Esophagus muscularis mucosa (tissue), 3 donors: ENCODE measurements around the gene CLCN6.

Experiments
- POLR2A ChIP-seq: fragments of 450-650 bp; IDR thresholded peaks from one replicate; pipeline ENCODE4 v1.6.1; 2017; ENCODE audit warnings: antibody characterized with exemption, moderate library complexity, mild to moderate bottlenecking, low read depth
- POLR2AphosphoS5 ChIP-seq, 2 donors: sonication (generic); formaldehyde crosslinking; IDR thresholded peaks; one replicate each; pipeline ENCODE4 v1.6.1; 2017; ENCODE audit warnings: antibody characterized with exemption in 2 of 2
- TF ChIP-seq, protein P1 (sequence below), 3 experiments: fragments of 200-600 bp in 2 of 3; fragments of 450-650 bp in 1 of 3; sonication (generic) in 2 of 3; IDR thresholded peaks; one replicate each; pipeline ENCODE4 v1.5.1; 2017 to 2019; ENCODE audit warnings: antibody characterized with exemption in 3 of 3, mild to moderate bottlenecking in 2 of 3, moderate library complexity in 1 of 3

DNA sequence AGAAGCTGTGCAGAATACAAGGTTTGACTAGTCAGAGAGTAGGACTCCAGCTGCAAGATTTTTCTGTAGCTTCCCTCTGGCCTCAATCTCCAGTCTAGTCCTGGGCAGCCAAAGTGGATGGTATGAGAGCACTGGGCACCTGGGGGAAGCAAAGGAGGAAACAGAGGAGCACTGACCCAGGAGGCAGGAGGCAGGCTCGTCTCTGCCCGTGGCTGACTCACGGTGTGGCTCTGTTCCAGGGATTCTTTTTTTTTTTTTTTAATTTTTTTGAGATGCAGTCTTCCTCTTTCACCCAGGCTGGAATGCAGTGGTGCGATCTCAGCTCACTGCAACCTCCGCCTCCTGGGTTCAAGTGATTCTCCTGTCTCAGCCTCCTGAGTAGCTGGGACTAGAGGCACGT is 56.9 kb downstream of the CLCN6 start:
- TF ChIP-seq, protein P1, sequence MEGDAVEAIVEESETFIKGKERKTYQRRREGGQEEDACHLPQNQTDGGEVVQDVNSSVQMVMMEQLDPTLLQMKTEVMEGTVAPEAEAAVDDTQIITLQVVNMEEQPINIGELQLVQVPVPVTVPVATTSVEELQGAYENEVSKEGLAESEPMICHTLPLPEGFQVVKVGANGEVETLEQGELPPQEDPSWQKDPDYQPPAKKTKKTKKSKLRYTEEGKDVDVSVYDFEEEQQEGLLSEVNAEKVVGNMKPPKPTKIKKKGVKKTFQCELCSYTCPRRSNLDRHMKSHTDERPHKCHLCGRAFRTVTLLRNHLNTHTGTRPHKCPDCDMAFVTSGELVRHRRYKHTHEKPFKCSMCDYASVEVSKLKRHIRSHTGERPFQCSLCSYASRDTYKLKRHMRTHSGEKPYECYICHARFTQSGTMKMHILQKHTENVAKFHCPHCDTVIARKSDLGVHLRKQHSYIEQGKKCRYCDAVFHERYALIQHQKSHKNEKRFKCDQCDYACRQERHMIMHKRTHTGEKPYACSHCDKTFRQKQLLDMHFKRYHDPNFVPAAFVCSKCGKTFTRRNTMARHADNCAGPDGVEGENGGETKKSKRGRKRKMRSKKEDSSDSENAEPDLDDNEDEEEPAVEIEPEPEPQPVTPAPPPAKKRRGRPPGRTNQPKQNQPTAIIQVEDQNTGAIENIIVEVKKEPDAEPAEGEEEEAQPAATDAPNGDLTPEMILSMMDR (IDR thresholded peaks at IDR 0.05): no peak
- TF ChIP-seq POLR2A (no peak), POLR2AphosphoS5 (IDR thresholded peaks at IDR 0.05) (no peak)
